AG04450 (cell line): ENCODE measurements around the gene POPDC2. TPM values are rescaled to one million over a fixed set of nuclear protein-coding genes. Genes with fewer than 3 reads are reported as not detected.
"Not testable (repeated sequence)": the region's sequence is repeated elsewhere in the genome, so short reads cannot be mapped to it uniquely, and the experiment has no call there.

Source experiments
- CTCF ChIA-PET: fragments of 300-600, 350-600 bp; formaldehyde crosslinking; extraction: SDS; loops from one replicate; lab custom pipeline; 2022; ENCODE audit warnings: antibody characterized with exemption, inconsistent platforms; lab: Charles Lee
- POLR2A ChIA-PET: fragments of 350-600 bp; formaldehyde crosslinking; extraction: SDS; loops from one replicate; lab custom pipeline; 2021; ENCODE audit warnings: antibody characterized with exemption, inconsistent platforms; lab: Yijun Ruan, JAX
- DNase-seq: peaks from one replicate; pipeline ENCODE4 v3.0.0-alpha.2; 2011; ENCODE audit warnings: low read depth, low spot score
- H3K27ac ChIP-seq: one replicate; pipeline ENCODE4 v1.5.1; 2012; ENCODE audit warnings: low read depth, low read length, control low read depth
- H3K27me3 ChIP-seq: one replicate; pipeline ENCODE4 v1.6.0; 2012; ENCODE audit warnings: low read length; ENCODE audit not compliant: control insufficient read depth, insufficient read depth
- H3K4me3 ChIP-seq: 2 replicates; pipeline ENCODE4 v1.5.1; 2011; ENCODE audit warnings: mild to moderate bottlenecking, low read depth, low read length, control low read depth
- H3K9me3 ChIP-seq: 2 replicates; pipeline ENCODE4 v1.5.1; 2012; ENCODE audit warnings: low read length; ENCODE audit not compliant: control insufficient read depth, insufficient read depth
- CTCF ChIP-seq: IDR thresholded peaks from 2 replicates; pipeline ENCODE4 v1.5.1; 2011; ENCODE audit warnings: low read depth, low read length, control low read depth, inconsistent platforms
- polyA plus RNA-seq: library from polyadenylated mRNA; depleted of rRNA; stranded (reverse); fragments of >200 nt; gene quantifications from 2 replicates; pipeline ENCODE4 v1.2.3, GENCODE V29; 2011

The POPDC2 gene
- polyA plus RNA-seq, 1 experiment, result 0.43 TPM

- no peak for TF ChIP-seq CTCF
- CTCF ChIA-PET, result no interaction called here
These were observed 61.8 kb downstream of the POPDC2 start for GRCh38 chr3:119598410-119599098.

GRCh38 chr3:119597548-119598288 lies 62.7 kb downstream of the POPDC2 start, which contains the start of gene PLA1A:
Gene PLA1A (plus strand): TSS chr3:119597885. CDS start chr3:119597914, 29 bp downstream.
- ChIA-PET POLR2A (no interaction called here), CTCF (interaction anchor here (0.8 kb wide), 1 partner anchor 27 kb away, joined by 3 read pairs; no protein-coding TSS in a partner anchor)
- Histone ChIP-seq H3K27me3 (peaks cover 16% of the 10 kb centered on the region), H3K4me3 (no peak within 1 kb of the TSS), H3K9me3 (no peaks in the 10 kb centered on the region), H3K27ac (no peak within 1 kb of the TSS)
- no peak for TF ChIP-seq CTCF
- DNase-seq, result no peak

More at GRCh38 chr3:119598410-119599098, 61.8 kb downstream of the POPDC2 start:
- POLR2A ChIA-PET, result interaction anchor here (0.6 kb wide), 1 partner anchor 498 kb away, joined by 9 read pairs; no protein-coding TSS in a partner anchor
- H3K4me3 ChIP-seq, result no peak overlapping the region
- H3K27ac ChIP-seq, result no peak overlapping the region
- peaks cover 14% of the 10 kb centered on the region for H3K27me3 ChIP-seq
- DNase-seq, result no peak
- H3K9me3 ChIP-seq, result no peaks in the 10 kb centered on the region

GRCh38 chr3:119596398-119596797 lies 64.0 kb downstream of the POPDC2 start:
- no peak overlapping the region for H3K27ac ChIP-seq
- TF ChIP-seq CTCF, result no peak
- no peak overlapping the region for H3K4me3 ChIP-seq
- DNase-seq, result no peak
- CTCF ChIA-PET, result no interaction called here
- POLR2A ChIA-PET, result no interaction called here
- H3K9me3 ChIP-seq, result no peaks in the 10 kb centered on the region
- H3K27me3 ChIP-seq, result peaks cover 23% of the 10 kb centered on the region

- no peak overlapping the region for H3K4me3 ChIP-seq
- POLR2A ChIA-PET, result no interaction called here
- CTCF ChIA-PET, result no interaction called here
- H3K27me3 ChIP-seq, result peaks cover 26% of the 10 kb centered on the region
- peaks cover under 1% of the 10 kb centered on the region; the same call in 1 of the 2 replicates for H3K9me3 ChIP-seq
- H3K27ac ChIP-seq, result no peak overlapping the region
- no peak for DNase-seq
- TF ChIP-seq CTCF, result no peak
These were observed 64.6 kb downstream of the POPDC2 start for GRCh38 chr3:119595639-119596334.

GRCh38 chr3:119594929-119595328 lies 65.5 kb downstream of the POPDC2 start:
- H3K9me3 ChIP-seq, H3K4me3 ChIP-seq, H3K27ac ChIP-seq, DNase-seq, POLR2A ChIA-PET, CTCF ChIA-PET: not testable (repeated sequence)
- H3K27me3 ChIP-seq, result peaks cover 29% of the 10 kb centered on the region
